Tongue (tissue), 2 donors: ENCODE measurements around the gene PREX1. TPM values are rescaled to one million over a fixed set of nuclear protein-coding genes. Genes with fewer than 3 reads are reported as not detected.
"Not testable (repeated sequence)": the region's sequence is repeated elsewhere in the genome, so short reads cannot be mapped to it uniquely, and the experiment has no call there.

ENCODE experiments used
- DNase-seq: peaks from one replicate; pipeline ENCODE4 v3.0.0-alpha.2; 2015
- total RNA-seq: library from RNA; depleted of rRNA; stranded (reverse); fragments of >200 nt; gene quantifications from one replicate; pipeline ENCODE4 v1.2.3, GENCODE V29; 2014

Gene PREX1
- total RNA-seq, 1 donor from 2014 or later, result 29.4 TPM

GRCh38 chr20:48847498-48848205 is 19.9 kb upstream of the PREX1 start:
- DNase-seq, result no peak

GRCh38 chr20:48846516-48847492 is 19.0 kb upstream of the PREX1 start:
- DNase-seq, result no peak

GRCh38 chr20:48845721-48846306 is 18.0 kb upstream of the PREX1 start:
- DNase-seq, result no peak

GRCh38 chr20:48844996-48845395 is 17.2 kb upstream of the PREX1 start:
- DNase-seq, result no peak

- not testable (repeated sequence) for DNase-seq
These were observed 16.1 kb upstream of the PREX1 start for GRCh38 chr20:48843896-48844295.

GRCh38 chr20:48843057-48843806 is 15.4 kb upstream of the PREX1 start:
- no peak for DNase-seq

- DNase-seq, result no peak
These were observed 14.2 kb upstream of the PREX1 start for GRCh38 chr20:48841875-48842529.

- no peak for DNase-seq
These were observed 13.5 kb upstream of the PREX1 start for GRCh38 chr20:48841196-48841874.

GRCh38 chr20:48839154-48839917 is 11.5 kb upstream of the PREX1 start:
- DNase-seq, result no peak

- DNase-seq, result no peak
These were observed 9.2 kb upstream of the PREX1 start for GRCh38 chr20:48837014-48837413.

GRCh38 chr20:48835390-48835789 is 7.6 kb upstream of the PREX1 start:
- DNase-seq, result no peak

GRCh38 chr20:48834278-48834677 is 6.5 kb upstream of the PREX1 start:
- DNase-seq, result peak; percentile 18

GRCh38 chr20:48832405-48832730 is 4.6 kb upstream of the PREX1 start:
- peak; percentile 62 for DNase-seq

GRCh38 chr20:48831718-48832404 is 4.1 kb upstream of the PREX1 start:
- DNase-seq, result peak; percentile 43

GRCh38 chr20:48830826-48831318 is 3.1 kb upstream of the PREX1 start:
- DNase-seq, result no peak

- no peak for DNase-seq
These were observed 2.1 kb upstream of the PREX1 start for GRCh38 chr20:48829940-48830339.

GRCh38 chr20:48828734-48829460 is 1.1 kb upstream of the PREX1 start:
- no peak for DNase-seq

- peak; percentile 33 for DNase-seq
These were observed 672 bp downstream of the PREX1 start for GRCh38 chr20:48826883-48827771.
